ENCODE measurements around the gene AP3S1.
"Not testable (repeated sequence)": the region's sequence is repeated elsewhere in the genome, so short reads cannot be mapped to it uniquely, and the experiment has no call there.

AP3S1 gene

GRCh38 chr5:115806986-115807653 is 34.6 kb upstream of the AP3S1 start:
- TF ChIP-seq CTCF (IDR thresholded peaks at IDR 0.05; ENCODE audit: extremely low read depth, missing control alignments): no peak
- no peak for DNase-seq (ENCODE audit: low spot score)

- DNase-seq (ENCODE audit: low spot score): no peak
These were observed 34.1 kb upstream of the AP3S1 start for GRCh38 chr5:115807654-115808052.

GRCh38 chr5:115808066-115808465 is 33.7 kb upstream of the AP3S1 start:
- not testable (repeated sequence) for DNase-seq (ENCODE audit: low spot score)

More at GRCh38 chr5:115807654-115808052, 34.1 kb upstream of the AP3S1 start:
- TF ChIP-seq CTCF (IDR thresholded peaks at IDR 0.05; ENCODE audit: extremely low read depth, missing control alignments): no peak

- TF ChIP-seq CTCF (IDR thresholded peaks at IDR 0.05; ENCODE audit: extremely low read depth, missing control alignments): no peak
- DNase-seq (ENCODE audit: low spot score): no peak
These were observed 31.8 kb upstream of the AP3S1 start for GRCh38 chr5:115809946-115810345.

GRCh38 chr5:115810761-115811160 is 31.0 kb upstream of the AP3S1 start:
- no peak for TF ChIP-seq CTCF (IDR thresholded peaks at IDR 0.05; ENCODE audit: extremely low read depth, missing control alignments)

GRCh38 chr5:115811406-115811805 is 30.3 kb upstream of the AP3S1 start:
- no peak for TF ChIP-seq CTCF (IDR thresholded peaks at IDR 0.05; ENCODE audit: extremely low read depth, missing control alignments)
- DNase-seq (ENCODE audit: low spot score): no peak

More at GRCh38 chr5:115810761-115811160, 31.0 kb upstream of the AP3S1 start:
- no peak for DNase-seq (ENCODE audit: low spot score)

GRCh38 chr5:115812372-115812771 is 29.4 kb upstream of the AP3S1 start:
- TF ChIP-seq CTCF (IDR thresholded peaks at IDR 0.05; ENCODE audit: extremely low read depth, missing control alignments): no peak
- DNase-seq (ENCODE audit: low spot score): no peak

- TF ChIP-seq CTCF (IDR thresholded peaks at IDR 0.05; ENCODE audit: extremely low read depth, missing control alignments): no peak
- no peak for DNase-seq (ENCODE audit: low spot score)
These were observed 28.0 kb upstream of the AP3S1 start for GRCh38 chr5:115813719-115814118.

Measured in GM20000 (cell line).